TTC549 (cell line): ENCODE data around the gene FAM181A.

Experiments used
- FAIRE-seq: peaks from 2 replicates; lab custom pipeline; 2012; peaks lifted over from hg19 to GRCh38; lab: Jason Lieb, UNC

The FAM181A gene

GRCh38 chr14:93926873-93927799 is at the start of gene FAM181A:
TSS of gene FAM181A (plus strand) at chr14:93927344. CDS start at chr14:93928286, 942 bp downstream.
- FAIRE-seq = no peak

- FAIRE-seq = no peak
These were observed 48.9 kb upstream of the FAM181A start for GRCh38 chr14:93878212-93878611.

GRCh38 chr14:93878871-93879270 is 48.3 kb upstream of the FAM181A start:
- FAIRE-seq = no peak

- FAIRE-seq = no peak
These were observed 47.7 kb upstream of the FAM181A start for GRCh38 chr14:93879362-93879983.

GRCh38 chr14:93880021-93880820 is 46.9 kb upstream of the FAM181A start:
- FAIRE-seq = no peak

- FAIRE-seq = no peak
These were observed 42.2 kb upstream of the FAM181A start for GRCh38 chr14:93884950-93885349.

GRCh38 chr14:93888995-93889394 is 38.1 kb upstream of the FAM181A start:
- FAIRE-seq = no peak

GRCh38 chr14:93889739-93890483 is 37.2 kb upstream of the FAM181A start:
- no peak for FAIRE-seq

GRCh38 chr14:93891756-93892504 is 35.2 kb upstream of the FAM181A start:
- no peak for FAIRE-seq

GRCh38 chr14:93892505-93892839 is 34.7 kb upstream of the FAM181A start:
- FAIRE-seq = no peak

GRCh38 chr14:93892923-93893558 is 34.1 kb upstream of the FAM181A start:
- no peak for FAIRE-seq

GRCh38 chr14:93893661-93894261 is 33.4 kb upstream of the FAM181A start:
- no peak for FAIRE-seq

GRCh38 chr14:93895023-93895604 is 32.0 kb upstream of the FAM181A start:
- FAIRE-seq = no peak

- FAIRE-seq = no peak
These were observed 29.7 kb upstream of the FAM181A start for GRCh38 chr14:93897476-93897845.

- no peak for FAIRE-seq
These were observed 29.0 kb upstream of the FAM181A start for GRCh38 chr14:93898081-93898611.

- FAIRE-seq = no peak
These were observed 28.4 kb upstream of the FAM181A start for GRCh38 chr14:93898731-93899130.

- FAIRE-seq = no peak
These were observed 25.3 kb upstream of the FAM181A start for GRCh38 chr14:93901813-93902212.

- FAIRE-seq = no peak
These were observed 24.4 kb upstream of the FAM181A start for GRCh38 chr14:93902619-93903307.
